OCI-LY7 (cell line): Measurements from ENCODE around the gene CD164L2.

Experiments
- CTCF ChIP-seq: fragments of 200-600 bp; sonication (generic); conservative IDR thresholded peaks from 2 replicates; pipeline ENCODE4 v1.5.1; 2014; ENCODE audit warnings: mild to moderate bottlenecking, antibody characterized with exemption, low read length, moderate library complexity, mixed read lengths
- EZH2phosphoT487 ChIP-seq: fragments of 200-600 bp; sonication (generic); IDR thresholded peaks from 2 replicates; pipeline ENCODE4 v1.6.1; 2018; ENCODE audit warnings: low read depth, borderline replicate concordance, mild to moderate bottlenecking, mixed run types, antibody characterized with exemption, low read length, moderate library complexity, mixed read lengths

GRCh38 chr1:27409669-27410068, 26.5 kb upstream of the CD164L2 start:
- no peak for TF ChIP-seq CTCF
- TF ChIP-seq EZH2phosphoT487: no peak
